ENCODE data around the gene NPR2. TPM values are rescaled to one million over a fixed set of nuclear protein-coding genes. Genes with fewer than 3 reads are reported as not detected.
A peak's percentile ranks its signal among the peaks of the same experiment; 100 is the strongest.

The NPR2 gene
- polyA plus RNA-seq, 1 of the 3 experiments (the other 2 are of a cell fraction): 13.5 TPM

DNA sequence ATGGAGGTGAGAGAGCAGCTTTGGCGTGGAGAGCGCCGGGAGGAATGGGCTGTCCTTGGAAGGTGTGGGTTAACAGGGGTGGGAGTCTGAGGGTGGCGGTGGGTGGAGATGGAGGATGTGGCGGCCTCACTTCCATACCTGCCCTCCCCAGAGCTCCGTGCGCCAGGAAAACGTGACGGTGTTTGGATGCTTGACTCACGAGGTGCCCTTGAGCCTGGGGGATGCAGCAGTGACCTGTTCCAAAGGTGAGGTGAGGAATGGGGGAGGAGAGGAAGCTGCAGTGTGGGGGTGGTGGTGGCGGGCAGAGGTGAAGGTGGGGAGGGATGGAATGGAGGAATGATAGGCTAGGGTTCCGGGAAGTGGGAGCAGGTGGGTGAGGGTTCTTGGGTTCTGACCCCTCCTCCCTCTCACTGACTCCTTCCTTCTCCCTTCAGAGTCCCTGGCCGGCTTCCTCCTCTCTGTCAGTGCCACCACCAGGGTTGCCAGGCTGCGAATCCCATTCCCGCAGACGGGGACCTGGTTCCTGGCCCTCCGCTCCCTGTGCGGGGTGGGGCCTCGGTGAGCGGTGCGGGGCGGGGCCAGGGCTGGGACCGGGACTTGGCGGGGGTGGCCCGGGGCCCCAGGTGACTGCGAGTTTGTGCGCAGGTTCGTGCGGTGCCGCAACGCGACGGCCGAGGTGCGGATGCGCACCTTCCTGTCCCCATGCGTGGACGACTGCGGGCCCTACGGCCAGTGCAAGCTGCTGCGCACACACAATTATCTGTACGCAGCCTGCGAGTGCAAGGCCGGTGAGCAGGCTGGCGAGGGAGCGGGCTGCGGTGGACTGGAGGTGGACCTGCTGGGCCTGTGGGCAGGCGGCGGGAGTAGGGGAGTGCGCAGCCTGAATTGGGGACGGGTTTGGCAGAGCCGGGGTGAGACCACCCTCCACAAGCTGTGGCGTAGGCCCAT, 54.7 kb downstream of the NPR2 start:
- Histone ChIP-seq H3K9me2 (no peaks in the 10 kb centered on the region), H3K36me3 (replicated peaks in 1 of 2; ENCODE audit: control insufficient read depth in 1 of 2, insufficient read depth in 2 of 2, low read length in 1 of 2) (peaks cover 0 to 6% of the 10 kb centered on the region in 2 experiments), H4K20me1 (ENCODE audit: insufficient read depth) (no peaks in the 10 kb centered on the region), H3K4me1 (ENCODE audit: control insufficient read depth in 1 of 2, insufficient read depth in 2 of 2, low read depth in 1 of 2, low read length in 1 of 2) (peaks cover 6 to 14% of the 10 kb centered on the region in 2 experiments), H3K79me2 (ENCODE audit: insufficient read depth) (no peaks in the 10 kb centered on the region), H2AFZ (ENCODE audit: low read depth) (no peak overlapping the region), H3K27me3 (ENCODE audit: insufficient read depth) (no peaks in the 10 kb centered on the region), H3F3A (replicated peaks; ENCODE audit: insufficient read depth) (peaks cover 16% of the 10 kb centered on the region), H3K27ac (ENCODE audit: low read depth in 2 of 2, low read length in 1 of 2) (peak overlapping the region in 1 of 2 experiments; percentile 68; a peak in 2 of 4 replicates), H3K4me2 (no peak overlapping the region), H3K9ac (no peak overlapping the region), H3K9me3 (no peaks in the 10 kb centered on the region), H3K4me3 (ENCODE audit: low read depth in 2 of 2, low read length in 1 of 2) (no peak overlapping the region)
- TF ChIP-seq, protein P1, sequence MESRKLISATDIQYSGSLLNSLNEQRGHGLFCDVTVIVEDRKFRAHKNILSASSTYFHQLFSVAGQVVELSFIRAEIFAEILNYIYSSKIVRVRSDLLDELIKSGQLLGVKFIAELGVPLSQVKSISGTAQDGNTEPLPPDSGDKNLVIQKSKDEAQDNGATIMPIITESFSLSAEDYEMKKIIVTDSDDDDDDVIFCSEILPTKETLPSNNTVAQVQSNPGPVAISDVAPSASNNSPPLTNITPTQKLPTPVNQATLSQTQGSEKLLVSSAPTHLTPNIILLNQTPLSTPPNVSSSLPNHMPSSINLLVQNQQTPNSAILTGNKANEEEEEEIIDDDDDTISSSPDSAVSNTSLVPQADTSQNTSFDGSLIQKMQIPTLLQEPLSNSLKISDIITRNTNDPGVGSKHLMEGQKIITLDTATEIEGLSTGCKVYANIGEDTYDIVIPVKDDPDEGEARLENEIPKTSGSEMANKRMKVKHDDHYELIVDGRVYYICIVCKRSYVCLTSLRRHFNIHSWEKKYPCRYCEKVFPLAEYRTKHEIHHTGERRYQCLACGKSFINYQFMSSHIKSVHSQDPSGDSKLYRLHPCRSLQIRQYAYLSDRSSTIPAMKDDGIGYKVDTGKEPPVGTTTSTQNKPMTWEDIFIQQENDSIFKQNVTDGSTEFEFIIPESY (IDR thresholded peaks at IDR 0.05; ENCODE audit: borderline replicate concordance, low read depth): no peak
- TF ChIP-seq SMC3 (IDR thresholded peaks at IDR 0.05; ENCODE audit: low read depth, low read length): no peak
- no peak for TF ChIP-seq RAD21 (IDR thresholded peaks at IDR 0.05; ENCODE audit: low read length)
- no peak for TF ChIP-seq IRF3 (IDR thresholded peaks at IDR 0.05; ENCODE audit: low read depth, low read length)
- no peak for TF ChIP-seq CHD2 (IDR thresholded peaks at IDR 0.05; ENCODE audit: low read length, partially characterized antibody)
- no peak for TF ChIP-seq USF1 (IDR thresholded peaks at IDR 0.05; ENCODE audit: borderline replicate concordance, low read depth)
- TF ChIP-seq FOSL2 (IDR thresholded peaks at IDR 0.05; ENCODE audit: borderline replicate concordance, low read depth): no peak
- no peak for TF ChIP-seq RFX5 (IDR thresholded peaks at IDR 0.05; ENCODE audit: low read length)
- no peak for TF ChIP-seq EP300 (IDR thresholded peaks at IDR 0.05; ENCODE audit: borderline replicate concordance in 1 of 2, low read depth in 1 of 2, low read length in 1 of 2)
- TF ChIP-seq SIN3A (IDR thresholded peaks at IDR 0.05; ENCODE audit: borderline replicate concordance, low read depth, low read length): no peak
- no peak for TF ChIP-seq TCF12 (IDR thresholded peaks at IDR 0.05)
- no peak for TF ChIP-seq FOXM1 (IDR thresholded peaks at IDR 0.05; ENCODE audit: low read depth)
- TF ChIP-seq JUND (IDR thresholded peaks at IDR 0.05): no peak
- TF ChIP-seq POLR2AphosphoS5 (IDR thresholded peaks at IDR 0.05; ENCODE audit: low read depth, low read length): no peak
- ChIA-PET POLR2A (no interaction called here), CTCF (interaction anchor here (0.8 to 1.9 kb wide), 7 partner anchors 11 to 56 kb away, joined by 3 to 8 read pairs (median 5); no protein-coding TSS in a partner anchor)
- 91% methylated on average over 30 of the region's 53 CpGs for WGBS (ENCODE audit: low lambda C conversion rate)
- DNase-seq: no peak

All from SK-N-SH (cell line).